Activated T-helper 2 cell treated with anti-CD3 and anti-CD28 coated beads, Interferon-gamma antibody, Interleukin-2, Interleukin-4, amounts not matched to agents 10 μg/mL and 5 μg/mL and 100 μg/mL, durations not matched to agents 14 hours and 24 hours and 36 hours (primary cell): ENCODE data around the gene S100A3. TPM values are rescaled to one million over a fixed set of nuclear protein-coding genes. Genes with fewer than 3 reads are reported as not detected.
"Not testable (repeated sequence)": the region's sequence is repeated elsewhere in the genome, so short reads cannot be mapped to it uniquely, and the experiment has no call there.

ENCODE experiments used
- DNase-seq: peaks from one replicate; pipeline ENCODE4 v3.0.0; 2021; ENCODE audit warnings: low spot score
- H3K27ac Mint-ChIP-seq: one replicate; pipeline ENCODE4 v1.8.0; 2021; ENCODE audit warnings: mixed read lengths
- H3K27me3 Mint-ChIP-seq: one replicate; pipeline ENCODE4 v1.8.0; 2021; ENCODE audit warnings: low read depth, mixed read lengths
- H3K36me3 Mint-ChIP-seq: one replicate; pipeline ENCODE4 v1.8.0; 2021; ENCODE audit warnings: low read depth, mixed read lengths
- H3K4me1 Mint-ChIP-seq: one replicate; pipeline ENCODE4 v1.8.0; 2021; ENCODE audit warnings: low read depth, mixed read lengths
- H3K4me3 Mint-ChIP-seq: one replicate; pipeline ENCODE4 v1.8.0; 2021; ENCODE audit warnings: low read depth, mild to moderate bottlenecking, moderate library complexity, mixed read lengths
- H3K9me3 Mint-ChIP-seq: one replicate; pipeline ENCODE4 v1.8.0; 2021; ENCODE audit warnings: mixed read lengths
- intact Hi-C: fragments of 100-400 bp; cut with micrococcal nuclease; formaldehyde crosslinking; loops from one replicate; pipeline ENCODE4 v1.15.1; 2023
- total RNA-seq: library from RNA; stranded (reverse); gene quantifications from 2 replicates; pipeline ENCODE4 v1.2.3, GENCODE V29; 2022

S100A3 gene, protein sequence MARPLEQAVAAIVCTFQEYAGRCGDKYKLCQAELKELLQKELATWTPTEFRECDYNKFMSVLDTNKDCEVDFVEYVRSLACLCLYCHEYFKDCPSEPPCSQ
- total RNA-seq, result not detected in 2 replicates

DNA sequence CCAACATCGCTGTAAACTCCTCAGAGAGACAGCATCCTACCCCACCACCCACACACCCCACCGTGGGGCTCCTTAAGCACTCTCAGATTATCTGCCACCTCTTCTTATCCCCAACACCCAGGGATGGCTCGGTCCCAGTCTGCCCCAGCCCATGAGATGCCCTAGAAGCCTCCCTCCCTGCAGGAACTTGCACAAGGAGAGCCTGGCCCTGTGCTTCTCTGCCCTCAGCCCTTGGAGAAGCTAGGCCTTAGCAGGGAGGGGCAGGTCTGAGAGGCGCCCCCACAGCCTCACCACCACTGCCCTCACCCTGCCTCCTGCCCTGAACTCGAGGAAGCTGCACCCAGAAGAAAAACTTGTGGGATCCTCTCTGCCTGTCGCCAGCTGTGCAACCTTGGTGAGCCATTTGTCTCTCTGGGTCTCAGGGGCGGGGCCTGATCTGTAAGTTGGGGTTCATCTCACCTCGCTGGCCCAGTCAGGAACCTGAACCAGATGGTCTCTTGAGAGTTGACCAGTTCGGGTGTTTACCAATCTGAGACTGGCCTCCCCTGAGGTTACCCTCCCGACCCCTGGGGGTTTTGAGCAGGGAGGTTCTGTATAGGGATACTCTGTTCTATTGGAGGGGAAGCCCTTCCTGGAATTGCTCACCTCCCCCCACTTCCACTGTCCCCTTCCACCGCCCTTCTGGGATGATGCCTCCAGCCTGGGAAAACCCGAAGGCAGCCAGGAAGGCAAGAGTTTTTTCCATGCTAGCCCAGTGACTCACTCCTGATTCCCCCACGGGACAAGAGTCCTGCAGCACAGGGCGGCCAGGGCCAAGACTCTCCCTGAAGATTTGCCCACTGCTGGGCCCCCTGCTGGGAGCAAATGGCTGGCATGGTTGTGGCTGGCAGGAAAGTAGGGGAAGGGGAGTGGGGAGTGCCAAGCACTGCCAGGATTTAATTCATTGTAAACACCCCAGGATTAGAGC lies at the start of gene S100A3:
TSS of gene S100A3 (minus strand) at position 537 of the 967 bp plus-strand sequence. CDS start 773 bp downstream, outside the sequence.
- intact Hi-C loops, result loop anchor here (5.0 to 10.0 kb wide), 2 partner anchors 123 to 416 kb away; partner anchors contain the start of genes CREB3L4, ILF2 and SLC39A1

DNA sequence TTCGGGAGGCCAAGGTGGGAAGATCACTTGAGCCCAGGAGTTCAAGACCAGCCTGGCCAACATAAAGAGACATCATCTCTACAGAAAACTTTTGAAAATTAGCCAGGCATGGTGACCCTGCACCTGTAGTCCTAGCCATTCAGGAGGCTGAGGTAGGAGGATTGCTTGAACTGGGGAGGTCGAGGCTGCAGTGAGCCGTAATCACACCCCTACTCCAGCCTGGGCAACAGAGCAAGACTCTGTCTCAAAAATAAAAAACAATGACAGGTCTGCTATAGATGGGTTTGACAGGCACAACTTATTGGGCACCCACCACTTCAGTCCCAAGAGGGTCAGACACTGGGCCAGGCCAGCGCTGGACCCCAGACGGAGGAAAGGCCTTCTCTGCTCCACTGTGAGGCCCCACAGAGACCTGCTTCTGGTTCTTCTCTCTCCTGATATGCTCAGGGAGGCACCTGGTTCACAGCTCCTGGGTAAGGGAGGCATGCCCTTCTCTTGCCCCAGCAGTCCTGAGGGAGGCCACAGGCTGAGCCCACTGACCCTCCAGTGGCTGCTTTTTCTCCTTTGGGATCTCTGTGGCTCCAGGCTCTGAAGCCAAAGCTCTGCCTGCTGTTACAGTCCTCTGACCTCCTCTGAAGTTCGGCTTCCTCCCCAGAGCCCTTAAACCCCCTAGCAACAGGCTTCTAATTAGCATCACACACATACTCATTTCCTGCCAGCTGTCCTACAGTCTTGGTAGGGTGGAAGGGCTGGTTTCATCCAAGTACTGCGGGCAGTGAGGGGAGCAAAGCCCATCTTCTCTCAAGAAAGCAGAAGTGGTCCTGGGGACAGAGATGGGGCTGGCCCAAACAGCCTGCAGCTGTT lies 49.5 kb upstream of the S100A3 start:
- DNase-seq, result no peak
- intact Hi-C loops, result loop anchor here (2.0 kb wide), 1 partner anchor 66 kb away; no protein-coding TSS in a partner anchor
- Mint-ChIP-seq H3K27ac (peak overlapping the region; percentile 23), H3K27me3 (no peaks in the 10 kb centered on the region), H3K9me3 (no peaks in the 10 kb centered on the region), H3K36me3 (no peaks in the 10 kb centered on the region), H3K4me1 (peaks cover 21% of the 10 kb centered on the region), H3K4me3 (no peak overlapping the region)

More for the DNA sequence above, at the start of gene S100A3:
- Mint-ChIP-seq H3K27ac (no peak within 1 kb of the TSS), H3K36me3 (peaks cover 11% of the 10 kb centered on the region), H3K9me3 (no peaks in the 10 kb centered on the region), H3K4me1 (peaks cover 41% of the 10 kb centered on the region), H3K27me3 (peaks cover 1% of the 10 kb centered on the region), H3K4me3 (no peak within 1 kb of the TSS)
- no peak for DNase-seq

- intact Hi-C loops, result loop anchor here (1.0 kb wide), 1 partner anchor 25 kb away; no protein-coding TSS in a partner anchor
- Mint-ChIP-seq H3K27ac (peak overlapping the region; percentile 49), H3K9me3 (no peaks in the 10 kb centered on the region), H3K4me3 (no peak overlapping the region), H3K36me3 (no peaks in the 10 kb centered on the region), H3K27me3 (no peaks in the 10 kb centered on the region), H3K4me1 (peaks cover 16% of the 10 kb centered on the region)
- no peak for DNase-seq
These were observed 48.1 kb upstream of the S100A3 start for GRCh38 chr1:153597206-153597605.

- Mint-ChIP-seq H3K36me3 (no peaks in the 10 kb centered on the region), H3K27ac (no peak overlapping the region), H3K4me3 (no peak overlapping the region), H3K27me3 (no peaks in the 10 kb centered on the region), H3K9me3 (no peaks in the 10 kb centered on the region), H3K4me1 (peaks cover 9% of the 10 kb centered on the region)
- no peak for DNase-seq
- intact Hi-C loops, result no loop called here
These were observed 43.7 kb upstream of the S100A3 start for GRCh38 chr1:153592748-153593147.

GRCh38 chr1:153588482-153588881 lies 39.4 kb upstream of the S100A3 start:
- Mint-ChIP-seq H3K4me1 (no peaks in the 10 kb centered on the region), H3K27me3 (peaks cover 14% of the 10 kb centered on the region), H3K9me3 (no peaks in the 10 kb centered on the region), H3K27ac (no peak overlapping the region), H3K4me3 (no peak overlapping the region), H3K36me3 (no peaks in the 10 kb centered on the region)
- intact Hi-C loops, result no loop called here
- no peak for DNase-seq

DNA sequence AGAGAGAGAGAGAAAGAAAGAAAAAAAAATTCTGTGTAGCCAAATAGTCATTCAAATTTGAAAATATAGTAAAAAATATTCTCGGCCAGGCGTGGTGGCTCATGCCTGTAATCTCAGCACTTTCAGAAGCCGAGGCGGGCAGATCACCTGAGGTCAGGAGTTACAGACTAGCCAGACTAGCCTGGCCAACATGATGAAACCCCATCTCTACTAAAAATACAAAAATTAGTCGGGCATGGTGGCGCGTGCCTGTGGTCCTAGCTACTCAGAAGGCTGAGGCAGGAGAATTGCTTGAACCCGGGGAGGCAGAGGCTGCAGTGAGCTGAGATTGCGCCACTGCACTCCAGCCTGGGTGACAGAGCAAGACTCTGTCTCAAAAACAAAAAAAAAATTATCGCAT lies 39.0 kb upstream of the S100A3 start:
- H3K4me1 Mint-ChIP-seq, H3K36me3 Mint-ChIP-seq, H3K4me3 Mint-ChIP-seq, intact Hi-C loops, H3K27ac Mint-ChIP-seq, DNase-seq, H3K9me3 Mint-ChIP-seq: not testable (repeated sequence)
- peaks cover 14% of the 10 kb centered on the region for H3K27me3 Mint-ChIP-seq

DNA sequence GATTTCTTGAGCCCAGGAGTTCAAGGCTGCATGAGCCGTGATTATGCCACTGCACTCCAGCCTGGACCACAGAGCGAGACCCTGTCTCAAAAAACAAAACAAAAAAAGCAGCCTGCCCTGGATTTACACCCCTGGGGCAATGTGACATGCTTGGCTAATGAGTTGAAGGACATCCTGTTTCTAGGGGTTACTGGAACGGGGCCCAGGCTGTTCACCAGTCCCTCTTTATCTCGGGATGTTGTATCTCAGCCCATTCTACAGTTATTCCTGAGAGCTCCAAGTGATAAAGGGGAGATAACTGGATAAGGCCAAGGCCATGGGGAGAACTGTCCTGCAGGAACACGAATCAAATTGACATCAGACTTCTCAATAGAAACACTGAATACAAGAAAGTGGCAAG lies 38.3 kb upstream of the S100A3 start:
- DNase-seq, result no peak
- no peaks in the 10 kb centered on the region for H3K4me1 Mint-ChIP-seq
- H3K27me3 Mint-ChIP-seq, result peaks cover 14% of the 10 kb centered on the region
- H3K36me3 Mint-ChIP-seq, result no peaks in the 10 kb centered on the region
- intact Hi-C loops, result no loop called here
- H3K27ac Mint-ChIP-seq, result no peak overlapping the region
- H3K4me3 Mint-ChIP-seq, result no peak overlapping the region
- H3K9me3 Mint-ChIP-seq, result no peaks in the 10 kb centered on the region

GRCh38 chr1:153586347-153586746 lies 37.3 kb upstream of the S100A3 start:
- DNase-seq, result no peak
- Mint-ChIP-seq H3K9me3 (no peaks in the 10 kb centered on the region), H3K36me3 (no peaks in the 10 kb centered on the region), H3K27ac (no peak overlapping the region), H3K4me1 (no peaks in the 10 kb centered on the region), H3K4me3 (no peak overlapping the region), H3K27me3 (peaks cover 14% of the 10 kb centered on the region)
- intact Hi-C loops, result no loop called here

- Mint-ChIP-seq H3K36me3 (no peaks in the 10 kb centered on the region), H3K27me3 (peaks cover 14% of the 10 kb centered on the region), H3K27ac (no peak overlapping the region), H3K4me1 (no peaks in the 10 kb centered on the region), H3K4me3 (no peak overlapping the region), H3K9me3 (no peaks in the 10 kb centered on the region)
- intact Hi-C loops, result no loop called here
- DNase-seq, result no peak
These were observed 35.9 kb upstream of the S100A3 start for GRCh38 chr1:153585006-153585405.

GRCh38 chr1:153583976-153584375 lies 34.9 kb upstream of the S100A3 start:
- Mint-ChIP-seq H3K4me3 (no peak overlapping the region), H3K27ac (no peak overlapping the region), H3K4me1 (no peaks in the 10 kb centered on the region), H3K36me3 (no peaks in the 10 kb centered on the region), H3K27me3 (peaks cover 17% of the 10 kb centered on the region), H3K9me3 (no peaks in the 10 kb centered on the region)
- intact Hi-C loops, result no loop called here
- no peak for DNase-seq

GRCh38 chr1:153583514-153583913 lies 34.5 kb upstream of the S100A3 start:
- intact Hi-C loops, H3K9me3 Mint-ChIP-seq, H3K4me1 Mint-ChIP-seq, H3K36me3 Mint-ChIP-seq, H3K27ac Mint-ChIP-seq, DNase-seq, H3K4me3 Mint-ChIP-seq: not testable (repeated sequence)
- peaks cover 21% of the 10 kb centered on the region for H3K27me3 Mint-ChIP-seq

DNA sequence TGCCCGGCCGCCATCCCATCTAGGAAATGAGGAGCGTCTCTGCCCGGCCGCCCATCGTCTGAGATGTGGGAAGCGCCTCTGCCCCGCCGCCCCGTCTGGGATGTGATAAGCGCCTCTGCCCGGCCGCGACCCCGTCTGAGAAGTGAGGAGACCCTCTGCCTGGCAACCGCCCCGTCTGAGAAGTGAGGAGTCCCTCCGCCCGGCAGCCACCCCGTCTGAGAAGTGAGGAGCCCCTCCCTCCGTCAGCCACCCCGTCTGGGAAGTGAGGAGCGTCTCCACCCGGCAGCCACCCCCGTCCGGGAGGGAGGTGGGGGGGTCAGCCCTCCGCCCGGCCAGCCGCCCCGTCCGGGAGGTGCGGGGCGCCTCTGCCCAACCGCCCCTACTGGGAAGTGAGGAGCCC lies 33.8 kb upstream of the S100A3 start:
- intact Hi-C loops, H3K4me3 Mint-ChIP-seq, H3K27ac Mint-ChIP-seq, H3K36me3 Mint-ChIP-seq, DNase-seq, H3K4me1 Mint-ChIP-seq, H3K9me3 Mint-ChIP-seq: not testable (repeated sequence)
- peaks cover 28% of the 10 kb centered on the region for H3K27me3 Mint-ChIP-seq
